Spleen (tissue), 11 donors: ENCODE measurements around the gene AMIGO3. TPM values are rescaled to one million over a fixed set of nuclear protein-coding genes. Genes with fewer than 3 reads are reported as not detected.
"Not testable (repeated sequence)": the region's sequence is repeated elsewhere in the genome, so short reads cannot be mapped to it uniquely, and the experiment has no call there.

ENCODE experiments used
- DNase-seq: peaks from one replicate; pipeline ENCODE4 v3.0.0-alpha.2; 2020
- H3K27ac ChIP-seq, 8 donors: fragments of 200-600 bp; sonication (generic) in 7 of 8; 1 replicate in 4 of 8; 2 replicates in 4 of 8; pipeline versions ENCODE4 v1.5.0 to v1.8.0; 2016 to 2021; ENCODE audit warnings: inconsistent platforms in 4 of 8, mild to moderate bottlenecking in 4 of 8, moderate library complexity in 1 of 8
- H3K27me3 ChIP-seq, 7 donors: fragments of 200-600 bp; sonication (generic) in 6 of 7; replicated peaks in 1 of 7; 1 replicate in 4 of 7; 2 replicates in 3 of 7; pipeline versions ENCODE4 v1.5.0 to v1.8.0; 2016 to 2021; ENCODE audit warnings: inconsistent platforms in 3 of 7, mild to moderate bottlenecking in 1 of 7
- H3K36me3 ChIP-seq, 6 donors: fragments of 200-600 bp; sonication (generic) in 5 of 6; 1 replicate in 4 of 6; 2 replicates in 2 of 6; pipeline versions ENCODE4 v1.5.0 to v1.8.0; 2016 to 2021; ENCODE audit warnings: inconsistent platforms in 2 of 6
- H3K4me1 ChIP-seq, 6 donors: fragments of 200-600 bp; sonication (generic) in 5 of 6; 1 replicate in 3 of 6; 2 replicates in 3 of 6; pipeline versions ENCODE4 v1.5.0 to v1.8.0; 2016 to 2021; ENCODE audit warnings: inconsistent platforms in 3 of 6
- H3K4me3 ChIP-seq, 8 donors: fragments of 200-600 bp; sonication (generic) in 7 of 8; 1 replicate in 4 of 8; 2 replicates in 4 of 8; pipeline versions ENCODE4 v1.5.0 to v1.8.0; 2016 to 2021; ENCODE audit warnings: inconsistent platforms in 4 of 8, mild to moderate bottlenecking in 4 of 8, moderate library complexity in 2 of 8
- H3K9me3 ChIP-seq, 8 donors: fragments of 200-600 bp; sonication (generic) in 7 of 8; 1 replicate in 4 of 8; 2 replicates in 4 of 8; pipeline versions ENCODE4 v1.5.0 to v1.8.0; 2016 to 2021; ENCODE audit warnings: inconsistent platforms in 4 of 8
- CTCF ChIP-seq, 11 experiments: fragments of 200-600 bp in 7 of 11; fragments of 450-650 bp in 4 of 11; sonication (generic) in 4 of 11; IDR thresholded peaks in 8 of 11; conservative IDR thresholded peaks in 3 of 11; 1 replicate in 7 of 11; 2 replicates in 4 of 11; pipeline versions ENCODE4 v1.4.0 to v1.8.0; 2016 to 2021; ENCODE audit warnings: antibody characterized with exemption in 11 of 11, inconsistent platforms in 4 of 11, mild to moderate bottlenecking in 1 of 11
- POLR2A ChIP-seq, 3 donors: fragments of 450-650 bp; IDR thresholded peaks; one replicate each; pipeline ENCODE4 v1.5.1; 2017; ENCODE audit warnings: antibody characterized with exemption in 3 of 3, mild to moderate bottlenecking in 1 of 3
- POLR2AphosphoS5 ChIP-seq, 3 donors: sonication (generic); formaldehyde crosslinking; IDR thresholded peaks; one replicate each; pipeline ENCODE4 v1.5.1; 2017; ENCODE audit warnings: antibody characterized with exemption in 3 of 3
- WGBS, 5 donors: extraction: QIAGEN DNeasy Blood & Tissue Kit in 3 of 5; methylation state at CpG; one replicate each; pipeline versions ENCODE4 v1.1.5 to v1.1.7; 2013 to 2018; 5-methylcytosine and 5-hydroxymethylcytosine counted together
- intact Hi-C: fragments of 100-400 bp; cut with DNase I; formaldehyde crosslinking; loops from one replicate; pipeline ENCODE4 v1.15.0; 2023; ENCODE audit warnings: low total_unique reads
- polyA plus RNA-seq, 3 donors: library from polyadenylated mRNA; stranded (reverse); fragments of 200-250 nt; gene quantifications; one replicate each; pipeline ENCODE4 v1.2.1, GENCODE V29; 2013
- total RNA-seq, 7 donors: library from RNA; depleted of rRNA in 3 of 7; stranded (reverse); fragments of >200 nt in 3 of 7; fragmentation: NEBNext Ultra II Directional in 4 of 7; extraction: Animal tissue kit (Norgen Biotek cat#: 25700) in 4 of 7; gene quantifications; one replicate each; pipeline versions ENCODE4 v1.1.0 to v1.2.1, GENCODE V29; 2016 to 2021
- donor health status: healthy with polysubstance abuse.
- donor health status: DM: no; HTN: no; CAD: no; lungs with moderate emphysema.
- donor health status: DM: no; HTN: no; CAD: no.
- donor health status: Bipolar disorder and iron deficiency.
- donor health status: healthy.
- donor health status: DM: no; HTN: no; CAD: no.
- donor health status: DM: yes; HTN: yes; CAD: no.

The AMIGO3 gene
- total and polyA plus RNA-seq, 10 donors = 0.23 to 1.6 (median 0.95) TPM; not detected in 4

DNA sequence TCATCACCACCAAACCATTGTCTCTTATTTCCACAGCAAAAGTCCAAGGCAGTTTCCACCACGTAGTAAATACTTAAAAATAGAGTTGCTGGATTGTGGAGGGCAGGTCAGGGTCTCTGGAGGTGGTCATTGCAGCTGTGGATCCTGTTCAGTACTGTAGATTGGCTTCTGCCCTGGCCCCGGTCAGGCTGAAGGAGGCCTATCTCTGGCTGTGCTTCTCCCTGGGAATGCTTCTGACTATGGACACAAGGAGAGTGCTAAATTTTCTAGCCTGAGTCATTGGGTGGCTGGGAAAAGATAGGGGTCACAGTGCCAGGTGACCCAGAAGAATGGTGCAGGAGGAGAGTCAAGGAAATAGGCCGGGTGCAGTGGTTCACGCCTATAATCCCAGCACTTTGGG lies 30.6 kb upstream of the AMIGO3 start:
- DNase-seq = no peak
- Histone ChIP-seq H3K36me3 (peaks cover 0 to 76% (median 23%) of the 10 kb centered on the region in 6 donors), H3K9me3 (no peaks in the 10 kb centered on the region), H3K4me1 (peaks cover 0 to 18% (median 9%) of the 10 kb centered on the region in 6 donors), H3K4me3 (no peak overlapping the region), H3K27ac (no peak overlapping the region), H3K27me3 (no peaks in the 10 kb centered on the region)
- no peak for TF ChIP-seq POLR2AphosphoS5 (IDR thresholded peaks at IDR 0.05)
- no peak for TF ChIP-seq POLR2A (IDR thresholded peaks at IDR 0.05)
- no peak for TF ChIP-seq CTCF (IDR thresholded peaks at IDR 0.05 in 8 of 11, conservative IDR thresholded peaks at IDR 0.05 in 3 of 11)
- intact Hi-C loops = no loop called here
- 90 to 97% (median 94%) methylated on average over 4 of the region's 4 CpGs for WGBS, 5 donors

DNA sequence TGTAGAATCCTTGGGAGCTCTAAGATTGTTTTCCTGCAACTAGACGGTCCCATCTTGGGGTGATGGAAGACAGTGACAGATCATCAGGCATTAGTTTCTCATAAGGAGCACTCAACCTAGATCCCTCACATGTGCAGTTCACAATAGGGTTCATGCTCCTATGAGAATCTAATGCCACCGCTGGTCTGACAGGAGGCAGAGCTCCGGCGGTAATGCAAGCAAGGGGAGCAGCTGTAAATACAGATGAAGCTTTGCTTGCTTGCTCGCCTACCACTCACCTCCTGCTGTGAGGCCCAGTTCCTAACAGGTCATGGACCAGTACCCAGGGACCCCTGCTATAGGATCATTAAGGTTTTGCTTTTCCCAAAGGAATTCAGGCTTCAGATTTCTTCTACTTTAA lies 29.4 kb upstream of the AMIGO3 start:
- H3K4me1 ChIP-seq, H3K27ac ChIP-seq, H3K4me3 ChIP-seq, DNase-seq, intact Hi-C loops, H3K9me3 ChIP-seq, H3K27me3 ChIP-seq: not testable (repeated sequence)
- H3K36me3 ChIP-seq = peaks cover 0 to 88% (median 27%) of the 10 kb centered on the region in 6 donors
- 91 to 95% (median 93%) methylated on average over 5 of the region's 5 CpGs for WGBS, 5 donors

DNA sequence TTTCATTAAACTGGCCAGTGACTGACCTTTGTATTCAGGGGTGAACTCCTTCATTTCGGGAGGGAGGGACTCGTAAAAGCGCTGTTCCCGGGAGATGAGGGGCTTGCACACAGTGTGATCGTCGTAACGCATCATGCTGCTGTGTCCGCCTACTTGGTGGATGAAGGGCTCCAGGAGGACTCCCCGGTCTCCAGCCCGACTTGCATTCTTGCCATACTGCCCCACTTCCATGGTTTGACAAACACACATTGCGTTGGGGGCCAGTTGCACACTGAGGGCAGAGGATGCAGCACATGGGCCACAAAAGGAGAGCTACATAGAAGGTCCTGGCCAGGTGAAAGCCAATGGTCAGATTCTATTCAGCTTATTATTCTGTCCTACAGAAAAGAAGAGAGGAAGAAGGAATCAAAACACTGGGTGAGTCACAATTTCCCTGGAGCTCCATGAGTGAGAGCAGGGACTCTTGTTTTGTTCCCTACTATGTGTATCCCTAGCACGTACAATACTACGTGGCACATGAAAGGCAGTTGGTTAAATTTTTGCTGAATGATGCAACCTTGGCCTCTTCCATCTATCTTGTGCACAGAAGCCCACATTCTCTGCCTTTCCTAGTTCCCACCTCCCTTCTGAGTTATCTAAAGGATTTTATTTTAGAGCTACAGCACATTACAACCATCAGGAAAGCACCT lies 28.5 kb upstream of the AMIGO3 start:
- Histone ChIP-seq H3K36me3 (peaks cover 0 to 97% (median 30%) of the 10 kb centered on the region in 6 donors), H3K4me1 (no peaks in the 10 kb centered on the region), H3K27me3 (no peaks in the 10 kb centered on the region), H3K4me3 (no peak overlapping the region), H3K27ac (no peak overlapping the region), H3K9me3 (no peaks in the 10 kb centered on the region)
- DNase-seq = no peak
- TF ChIP-seq POLR2A (IDR thresholded peaks at IDR 0.05) (no peak), CTCF (IDR thresholded peaks at IDR 0.05 in 8 of 11, conservative IDR thresholded peaks at IDR 0.05 in 3 of 11) (no peak), POLR2AphosphoS5 (IDR thresholded peaks at IDR 0.05) (no peak)
- 91 to 94% (median 94%) methylated on average over 13 of the region's 13 CpGs for WGBS, 5 donors
- intact Hi-C loops = no loop called here

DNA sequence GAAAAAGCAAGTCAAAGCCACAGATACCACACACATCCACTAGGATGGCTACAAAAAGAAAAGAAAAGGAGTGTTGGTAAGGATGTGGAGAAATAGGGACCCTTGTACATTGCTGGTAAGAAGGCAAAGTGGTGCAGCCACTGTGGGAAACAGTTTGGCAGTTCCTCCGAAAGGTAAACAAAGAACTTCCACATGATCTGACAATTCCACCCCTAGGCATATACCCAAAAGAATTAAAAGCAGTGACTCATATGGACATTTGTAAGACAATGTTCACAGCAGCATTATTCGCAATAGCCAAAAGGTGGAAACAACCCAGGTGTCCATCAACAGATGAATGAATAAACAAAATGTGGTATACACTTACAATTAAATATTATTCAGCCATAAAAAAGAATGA lies 26.5 kb upstream of the AMIGO3 start:
- no peak overlapping the region for H3K4me3 ChIP-seq
- DNase-seq = no peak
- H3K27ac ChIP-seq = no peak overlapping the region
- H3K4me1 ChIP-seq = peaks cover 0 to 4% (median 0%) of the 10 kb centered on the region in 6 donors
- peaks cover 0 to 100% (median 36%) of the 10 kb centered on the region in 6 donors for H3K36me3 ChIP-seq
- H3K27me3 ChIP-seq = no peaks in the 10 kb centered on the region
- intact Hi-C loops = no loop called here
- TF ChIP-seq CTCF (IDR thresholded peaks at IDR 0.05 in 8 of 11, conservative IDR thresholded peaks at IDR 0.05 in 3 of 11) (no peak), POLR2AphosphoS5 (IDR thresholded peaks at IDR 0.05) (no peak), POLR2A (IDR thresholded peaks at IDR 0.05) (no peak)
- WGBS, 5 donors = 89 to 100% (median 97%) methylated on average over 2 of the region's 2 CpGs
- no peaks in the 10 kb centered on the region for H3K9me3 ChIP-seq
